HG02610 (cell line): ENCODE measurements around the gene PTPRE.

Source experiments
- ATAC-seq: cut with Tn5 transposase; IDR thresholded peaks from one replicate; pipeline ENCODE4 v1.9.1; 2021; ENCODE audit warnings: mild to moderate bottlenecking, moderate library complexity; ENCODE audit not compliant: unreplicated experiment

The PTPRE gene

GRCh38 chr10:127905848-127906261 is 1.0 kb upstream of the PTPRE start:
- no peak for ATAC-seq

- ATAC-seq: no peak
Measured at GRCh38 chr10:127907411-127908105, 655 bp downstream of the PTPRE start.

GRCh38 chr10:127908106-127908958 is 1.4 kb downstream of the PTPRE start:
- ATAC-seq: no peak

DNA sequence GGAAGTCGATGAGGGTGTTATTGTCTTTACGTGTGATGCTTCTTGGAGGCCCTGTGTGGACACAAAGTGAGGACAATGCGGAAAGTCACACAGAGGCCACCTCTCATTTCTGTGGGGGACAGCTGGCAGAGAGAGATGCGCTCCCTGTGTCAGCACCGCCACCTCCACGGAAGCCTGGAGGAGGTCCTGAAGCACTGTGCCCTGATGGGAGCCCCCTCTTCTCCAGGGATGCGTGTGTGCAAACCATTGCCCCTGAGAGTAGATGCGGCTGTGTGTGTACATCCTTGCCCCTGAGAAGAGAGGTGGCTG is 2.0 kb downstream of the PTPRE start:
- no peak for ATAC-seq

DNA sequence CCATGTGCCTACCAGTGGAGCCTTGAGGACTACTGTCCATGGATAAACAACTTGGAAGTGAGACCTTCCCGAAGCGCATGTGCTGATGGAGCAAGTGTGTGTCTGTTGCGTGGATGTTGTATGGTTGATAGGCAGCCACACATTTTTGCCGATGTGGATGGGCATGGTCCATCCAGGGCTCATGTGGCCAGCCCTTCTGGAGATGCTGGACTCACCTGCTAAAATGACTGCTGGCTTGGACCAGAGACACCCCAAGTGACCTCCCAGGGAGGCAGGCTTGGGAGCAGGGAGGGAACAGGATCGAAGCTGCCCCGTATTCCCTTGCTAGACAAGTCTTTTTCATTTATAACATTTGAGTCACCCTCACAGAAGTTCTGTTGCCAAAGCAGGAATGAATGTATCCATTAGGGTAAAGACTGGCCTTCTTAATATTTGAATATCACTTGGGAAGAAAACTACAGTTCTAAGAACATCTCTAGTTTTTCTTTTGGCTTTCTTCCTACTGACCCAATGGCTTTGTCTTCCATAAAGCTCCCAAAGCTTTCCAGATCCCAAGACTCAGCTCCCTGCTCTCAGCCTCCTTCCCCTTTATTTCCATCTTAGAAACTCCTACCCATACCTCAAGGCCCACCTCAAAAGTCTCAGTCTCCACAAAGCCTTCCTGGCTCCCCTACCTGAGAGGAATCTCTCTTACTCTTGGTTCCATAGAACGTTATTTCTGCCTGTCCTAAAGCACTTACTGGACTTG is 3.0 kb downstream of the PTPRE start:
- no peak for ATAC-seq

DNA sequence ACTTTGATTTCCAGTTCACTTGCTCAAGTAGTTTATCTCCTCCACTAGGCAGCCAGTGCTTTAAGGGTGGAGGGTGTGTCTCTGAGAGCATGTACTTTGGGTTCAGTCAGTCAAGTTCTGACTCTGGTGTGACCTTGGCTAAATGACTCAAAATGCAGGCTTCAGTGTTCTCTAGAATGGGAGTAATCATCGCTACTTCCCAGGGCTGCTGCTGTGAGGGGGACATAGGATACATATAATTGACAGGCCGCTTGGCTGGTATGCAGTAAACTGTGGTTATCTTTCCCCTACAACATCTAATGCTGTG is 3.5 kb downstream of the PTPRE start:
- no peak for ATAC-seq

GRCh38 chr10:127911218-127911866 is 4.4 kb downstream of the PTPRE start:
- ATAC-seq: no peak

DNA sequence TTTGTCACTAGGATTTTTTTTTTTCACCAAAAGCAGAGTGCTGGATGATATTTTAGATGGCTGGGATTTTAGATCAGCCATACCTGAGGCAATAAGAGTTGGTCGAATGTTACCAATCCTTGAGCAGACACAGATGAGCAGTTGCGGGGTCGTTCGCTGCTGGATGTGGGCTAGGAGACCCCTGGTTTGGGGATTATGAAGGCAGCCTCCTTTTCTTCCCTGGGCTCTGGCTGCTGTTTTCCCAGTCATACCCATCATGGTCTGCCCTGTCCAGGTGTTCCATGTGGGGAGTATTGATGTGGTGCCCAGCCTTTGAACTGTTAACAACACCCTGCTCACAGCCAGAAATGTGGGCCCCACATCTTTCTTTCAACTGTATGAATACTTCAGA is 5.0 kb downstream of the PTPRE start:
- ATAC-seq: no peak

- no peak for ATAC-seq
Measured at GRCh38 chr10:127912607-127913367, 5.9 kb downstream of the PTPRE start.

DNA sequence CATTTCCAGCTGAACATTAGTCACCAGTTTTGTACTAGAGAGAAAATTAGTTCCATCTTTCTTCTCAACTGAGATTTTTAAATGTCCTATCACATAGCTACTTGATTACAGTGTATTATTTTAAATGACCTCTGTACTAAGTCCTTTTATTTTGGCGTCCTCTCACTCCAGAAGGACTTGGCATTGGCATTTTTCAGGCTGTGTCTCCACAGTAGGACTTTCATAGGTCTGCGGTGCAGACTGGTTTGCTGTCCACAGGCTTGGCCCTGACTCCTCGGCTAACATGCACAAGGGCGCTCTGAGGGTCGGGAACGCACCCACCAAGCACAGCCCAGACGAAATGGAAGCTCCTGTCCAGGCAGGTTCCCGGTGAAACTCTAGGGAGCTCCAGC is 6.5 kb downstream of the PTPRE start:
- no peak for ATAC-seq

DNA sequence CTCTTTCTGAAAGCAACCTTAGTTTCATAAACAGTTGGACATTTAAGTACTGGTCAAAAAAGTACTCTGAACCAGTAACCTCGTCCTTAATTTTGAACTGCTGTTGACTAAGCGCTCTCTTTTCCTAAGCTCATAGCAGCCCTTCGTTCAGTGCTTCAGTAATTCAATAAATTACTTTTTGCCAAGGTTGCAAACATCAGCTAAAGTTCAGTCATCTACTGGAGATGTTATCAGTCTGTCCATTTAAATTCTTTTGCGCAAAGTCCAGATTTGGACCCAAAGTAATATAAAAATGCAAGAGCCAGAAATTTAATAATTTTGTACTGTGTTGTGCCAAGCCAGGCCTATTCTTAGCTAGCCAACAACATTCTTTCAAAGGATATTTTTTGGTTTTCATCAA is 8.4 kb downstream of the PTPRE start:
- ATAC-seq: no peak

- ATAC-seq: no peak
Measured at GRCh38 chr10:127916826-127917225, 9.9 kb downstream of the PTPRE start.

DNA sequence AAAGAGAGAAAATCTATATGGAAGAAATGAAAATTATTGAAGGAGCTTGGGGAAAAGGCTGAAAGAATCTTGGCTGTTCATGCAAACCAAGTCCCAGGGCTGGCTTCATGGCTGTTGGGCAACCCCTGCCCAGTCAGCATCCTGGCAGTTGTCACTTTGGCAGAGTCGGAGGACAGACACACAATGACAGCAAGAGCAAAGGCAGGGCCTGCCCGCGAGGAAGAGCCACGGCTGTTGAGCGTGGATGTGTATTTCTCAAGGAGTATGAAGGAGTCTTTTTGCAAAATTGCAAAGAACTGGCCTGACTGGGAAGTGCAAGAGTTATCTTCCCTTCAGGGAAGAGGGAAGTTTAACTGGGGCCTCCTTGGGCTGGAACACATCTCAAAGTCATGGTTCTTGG is 11.7 kb downstream of the PTPRE start:
- no peak for ATAC-seq

- no peak for ATAC-seq
Measured at GRCh38 chr10:127919418-127920271, 12.7 kb downstream of the PTPRE start.

GRCh38 chr10:127920306-127921074 is 13.6 kb downstream of the PTPRE start:
- ATAC-seq: no peak

GRCh38 chr10:127921075-127921752 is 14.3 kb downstream of the PTPRE start:
- ATAC-seq: no peak

DNA sequence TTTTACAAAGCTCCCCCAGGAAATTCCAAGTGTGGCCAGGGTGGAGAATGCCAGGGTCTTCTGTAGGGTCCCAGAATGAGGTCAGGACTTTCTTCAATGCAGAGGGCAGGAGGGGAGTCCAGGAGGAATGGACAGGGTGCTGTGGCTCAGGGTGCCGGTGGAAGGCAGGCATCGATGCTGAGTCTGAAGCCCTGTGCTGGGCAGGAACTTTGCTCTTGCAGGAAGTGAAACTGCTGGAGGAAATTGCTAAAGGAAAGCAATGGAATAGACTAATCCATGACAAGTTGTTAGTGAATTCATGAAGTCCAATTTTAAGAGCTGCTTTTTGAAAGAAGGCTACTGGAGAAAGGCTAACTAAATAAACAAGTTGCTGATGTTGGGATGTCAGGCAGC is 14.8 kb downstream of the PTPRE start:
- ATAC-seq: no peak

DNA sequence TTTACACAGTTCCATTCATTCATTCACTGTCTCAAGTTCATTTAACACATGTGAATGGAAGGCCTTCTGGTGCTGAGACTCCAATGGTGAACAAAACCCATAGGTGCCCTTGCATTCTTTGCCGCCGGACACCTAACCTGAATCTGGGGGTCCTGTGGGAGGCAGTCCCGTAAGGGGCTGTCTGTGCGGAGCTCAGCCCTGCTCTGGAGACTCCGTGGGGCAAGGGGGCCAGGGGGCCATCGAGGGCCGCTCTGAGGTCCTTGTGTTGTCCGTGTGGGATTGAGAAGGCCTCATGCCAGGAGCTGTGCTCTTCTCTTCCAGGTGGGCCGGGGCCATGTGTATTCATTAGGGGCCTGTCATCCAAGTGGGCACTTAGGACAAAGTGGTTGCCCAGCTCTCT is 15.3 kb downstream of the PTPRE start:
- no peak for ATAC-seq
